Neuronal stem cell (in vitro differentiated cells): Measurements from ENCODE around the gene NEGR1.

Source experiments
- DNase-seq: peaks from one replicate; pipeline ENCODE4 v3.0.0-alpha.2; 2013; ENCODE audit warnings: low spot score
- H2AFZ ChIP-seq: one replicate; pipeline ENCODE4 v1.6.1; 2013; ENCODE audit warnings: mild to moderate bottlenecking, low read length, inconsistent platforms
- H2AK5ac ChIP-seq: 2 replicates; pipeline ENCODE4 v1.6.1; 2013; ENCODE audit warnings: low read depth, mild to moderate bottlenecking, inconsistent platforms, low read length, moderate library complexity, mixed read lengths
- H2BK120ac ChIP-seq: 2 replicates; pipeline ENCODE4 v1.6.1; 2013; ENCODE audit warnings: low read depth, mild to moderate bottlenecking, inconsistent platforms, low read length, moderate library complexity, mixed read lengths
- H2BK12ac ChIP-seq: one replicate; pipeline ENCODE4 v1.6.1; 2013; ENCODE audit warnings: low read length, inconsistent platforms
- H2BK15ac ChIP-seq: 2 replicates; pipeline ENCODE4 v1.6.1; 2013; ENCODE audit warnings: mild to moderate bottlenecking, low read length, inconsistent platforms, mixed read lengths
- H2BK5ac ChIP-seq: one replicate; pipeline ENCODE4 v1.6.1; 2013; ENCODE audit warnings: inconsistent platforms, mild to moderate bottlenecking, low read length, moderate library complexity
- H3K14ac ChIP-seq: one replicate; pipeline ENCODE4 v1.6.1; 2013; ENCODE audit warnings: low read length, inconsistent platforms
- H3K18ac ChIP-seq: 2 replicates; pipeline ENCODE4 v1.6.1; 2013; ENCODE audit warnings: low read length, inconsistent platforms
- H3K23ac ChIP-seq: 2 replicates; pipeline ENCODE4 v1.6.1; 2013; ENCODE audit warnings: low read depth, mild to moderate bottlenecking, mixed read lengths, low read length, inconsistent platforms; ENCODE audit not compliant: poor library complexity
- H3K27ac ChIP-seq: replicated peaks from 3 replicates; pipeline ENCODE4 v1.5.1; 2013; ENCODE audit warnings: low read length, inconsistent platforms
- H3K27me3 ChIP-seq, 3 experiments: 2 replicates each; pipeline ENCODE4 v1.6.1; 2013; ENCODE audit warnings: low read length in 3 of 3, mild to moderate bottlenecking in 2 of 3, inconsistent platforms in 1 of 3, low read depth in 1 of 3, mixed read lengths in 1 of 3, moderate library complexity in 1 of 3; ENCODE audit not compliant: control insufficient read depth in 3 of 3, insufficient read depth in 3 of 3
- H3K36me3 ChIP-seq, 2 donors: replicated peaks in 1 of 2; 2 replicates each; pipeline ENCODE4 v1.6.1; 2013; ENCODE audit warnings: low read length in 2 of 2; ENCODE audit not compliant: control insufficient read depth in 2 of 2, insufficient read depth in 2 of 2
- H3K4ac ChIP-seq: 2 replicates; pipeline ENCODE4 v1.6.1; 2013; ENCODE audit warnings: inconsistent platforms, mild to moderate bottlenecking, low read length, moderate library complexity
- H3K4me1 ChIP-seq, 2 donors: 1 replicate in 1 of 2; 2 replicates in 1 of 2; pipeline ENCODE4 v1.6.1; 2013; ENCODE audit warnings: low read length in 2 of 2, low read depth in 1 of 2; ENCODE audit not compliant: control insufficient read depth in 2 of 2, insufficient read depth in 1 of 2
- H3K4me2 ChIP-seq: one replicate; pipeline ENCODE4 v1.6.1; 2013; ENCODE audit warnings: mild to moderate bottlenecking, low read length, inconsistent platforms; ENCODE audit not compliant: insufficient read depth, poor library complexity, severe bottlenecking
- H3K4me3 ChIP-seq, 2 donors: 2 replicates each; pipeline ENCODE4 v1.5.1; 2013; ENCODE audit warnings: low read length in 2 of 2, mild to moderate bottlenecking in 2 of 2, inconsistent platforms in 1 of 2, moderate library complexity in 1 of 2
- H3K79me1 ChIP-seq: one replicate; pipeline ENCODE4 v1.6.1; 2013; ENCODE audit warnings: low read depth, mild to moderate bottlenecking, inconsistent platforms, low read length, moderate library complexity
- H3K9ac ChIP-seq: one replicate; pipeline ENCODE4 v1.6.1; 2013; ENCODE audit warnings: mild to moderate bottlenecking, low read depth, low read length, inconsistent platforms; ENCODE audit not compliant: poor library complexity
- H3K9me3 ChIP-seq, 2 donors: replicated peaks in 1 of 2; 2 replicates each; pipeline versions ENCODE3 to v1.6.1; 2013; ENCODE audit warnings: low read length in 2 of 2, mild to moderate bottlenecking in 2 of 2, inconsistent platforms in 1 of 2, low read depth in 1 of 2, mixed read lengths in 1 of 2, moderate library complexity in 1 of 2; ENCODE audit not compliant: control insufficient read depth in 2 of 2, insufficient read depth in 1 of 2
- H4K8ac ChIP-seq: one replicate; pipeline ENCODE4 v1.6.1; 2013; ENCODE audit warnings: low read depth, mild to moderate bottlenecking, inconsistent platforms, low read length, moderate library complexity
- H4K91ac ChIP-seq: one replicate; pipeline ENCODE4 v1.6.1; 2013; ENCODE audit warnings: low read length, low read depth, mild to moderate bottlenecking, inconsistent platforms; ENCODE audit not compliant: poor library complexity
- WGBS, 2 donors: extraction: QIAGEN DNeasy Blood & Tissue Kit; methylation state at CpG; one replicate each; pipeline ENCODE4 v1.1.7; 2013; ENCODE audit warnings: missing lambda C conversion rate in 2 of 2, mixed read lengths in 1 of 2; ENCODE audit not compliant: insufficient read length in 2 of 2, insufficient replicate concordance in 1 of 2; ENCODE audit errors: extremely low coverage in 2 of 2; 5-methylcytosine and 5-hydroxymethylcytosine counted together

The NEGR1 gene

DNA sequence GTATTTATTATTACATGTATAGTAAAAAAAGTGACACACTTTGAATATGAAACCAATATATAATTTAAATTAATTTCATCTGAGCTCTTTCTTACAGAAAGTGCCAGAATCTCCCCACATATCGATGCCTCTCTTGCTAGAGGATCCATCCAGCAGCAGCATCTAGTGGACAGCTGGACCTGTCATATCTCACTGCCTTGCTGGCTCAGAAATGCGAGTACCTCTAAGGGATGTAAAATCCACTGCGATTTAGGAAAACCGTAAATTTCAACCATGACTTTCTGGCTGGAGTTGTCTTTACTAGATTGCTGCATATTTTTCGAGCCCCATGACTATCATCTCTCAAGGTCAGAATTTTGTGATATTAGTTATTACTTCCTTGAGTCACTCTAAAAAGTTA is 333.8 kb downstream of the NEGR1 start:
- Histone ChIP-seq H3K4me1 (no peaks in the 10 kb centered on the region), H2BK15ac (no peak overlapping the region), H3K79me1 (no peaks in the 10 kb centered on the region), H3K4me3 (no peak overlapping the region), H2AK5ac (no peak overlapping the region), H3K23ac (no peak overlapping the region), H3K18ac (no peak overlapping the region), H2BK12ac (no peak overlapping the region), H2BK5ac (no peak overlapping the region), H4K91ac (no peak overlapping the region), H3K9ac (no peak overlapping the region), H3K14ac (no peak overlapping the region), H3K27ac (no peak overlapping the region), H3K36me3 (no peaks in the 10 kb centered on the region), H3K27me3 (no peaks in the 10 kb centered on the region), H2AFZ (no peak overlapping the region), H3K9me3 (no peaks in the 10 kb centered on the region), H3K4ac (no peak overlapping the region), H3K4me2 (no peak overlapping the region), H4K8ac (no peak overlapping the region), H2BK120ac (no peak overlapping the region)
- DNase-seq = no peak
- WGBS, 2 donors = no CpG with 5 or more reads among the region's 5 CpGs

DNA sequence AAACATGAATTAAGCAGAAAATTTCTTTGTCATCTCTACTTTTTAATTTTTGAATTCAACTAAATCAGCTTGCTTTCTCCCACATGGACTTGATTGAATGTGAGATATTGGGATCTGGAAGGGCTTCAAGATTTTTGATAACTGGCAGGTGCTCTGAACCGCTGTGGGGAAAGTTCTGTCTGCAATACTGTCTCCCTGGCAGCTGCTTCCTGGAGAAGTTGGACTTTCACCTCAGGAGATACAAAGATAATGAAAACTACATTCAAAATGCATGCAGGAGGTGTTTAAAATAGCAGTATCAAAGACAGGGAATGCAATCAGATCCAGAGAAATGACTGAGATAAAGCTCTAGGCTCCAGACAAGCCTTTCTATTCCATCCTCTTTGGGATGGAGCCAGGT is 338.3 kb downstream of the NEGR1 start:
- H3K27ac ChIP-seq = no peak overlapping the region
- no peak overlapping the region for H2BK12ac ChIP-seq
- H3K23ac ChIP-seq = no peak overlapping the region
- no peak overlapping the region for H3K4me2 ChIP-seq
- DNase-seq = no peak
- no peak overlapping the region for H4K8ac ChIP-seq
- H3K36me3 ChIP-seq = no peaks in the 10 kb centered on the region
- H2BK15ac ChIP-seq = no peak overlapping the region
- H2BK5ac ChIP-seq = no peak overlapping the region
- H3K27me3 ChIP-seq = no peaks in the 10 kb centered on the region
- H3K4ac ChIP-seq = no peak overlapping the region
- H3K9me3 ChIP-seq = no peaks in the 10 kb centered on the region
- no CpG with 5 or more reads among the region's 1 CpG for WGBS, 2 donors
- no peaks in the 10 kb centered on the region for H3K4me1 ChIP-seq
- H4K91ac ChIP-seq = no peak overlapping the region
- H2AFZ ChIP-seq = no peak overlapping the region
- no peak overlapping the region for H3K9ac ChIP-seq
- H2AK5ac ChIP-seq = no peak overlapping the region
- no peak overlapping the region for H3K14ac ChIP-seq
- no peak overlapping the region for H3K18ac ChIP-seq
- no peak overlapping the region for H2BK120ac ChIP-seq
- no peaks in the 10 kb centered on the region for H3K79me1 ChIP-seq
- no peak overlapping the region for H3K4me3 ChIP-seq

DNA sequence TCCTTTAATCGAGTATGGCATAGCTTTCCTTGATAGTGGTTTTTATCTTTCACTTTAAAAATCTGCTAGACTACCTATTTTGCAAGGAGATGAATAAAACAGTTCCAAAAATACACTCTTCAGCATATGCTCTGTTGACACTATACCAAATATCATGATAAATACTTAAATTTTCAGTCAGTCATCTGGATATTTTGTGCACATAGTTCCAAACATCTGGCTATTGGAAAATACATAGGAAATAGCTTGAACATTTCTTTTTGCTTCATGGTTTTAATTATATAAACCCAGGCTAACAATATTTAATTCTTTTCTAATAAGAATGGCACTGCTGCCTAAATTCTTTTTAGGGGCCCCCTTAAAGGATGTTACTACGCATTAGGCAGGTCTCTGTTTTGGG is 342.1 kb downstream of the NEGR1 start:
- no peak overlapping the region for H2AK5ac ChIP-seq
- no peak overlapping the region for H3K4ac ChIP-seq
- H2BK12ac ChIP-seq = no peak overlapping the region
- H3K9ac ChIP-seq = no peak overlapping the region
- H3K27me3 ChIP-seq = no peaks in the 10 kb centered on the region
- WGBS, 2 donors = no CpG with 5 or more reads among the region's 2 CpGs
- no peak for DNase-seq
- no peak overlapping the region for H3K18ac ChIP-seq
- no peaks in the 10 kb centered on the region for H3K79me1 ChIP-seq
- no peak overlapping the region for H2BK15ac ChIP-seq
- H3K4me2 ChIP-seq = no peak overlapping the region
- H3K27ac ChIP-seq = no peak overlapping the region
- no peak overlapping the region for H3K4me3 ChIP-seq
- no peak overlapping the region for H4K8ac ChIP-seq
- H4K91ac ChIP-seq = no peak overlapping the region
- H2AFZ ChIP-seq = no peak overlapping the region
- no peak overlapping the region for H2BK120ac ChIP-seq
- no peaks in the 10 kb centered on the region for H3K9me3 ChIP-seq
- H2BK5ac ChIP-seq = no peak overlapping the region
- H3K36me3 ChIP-seq = no peaks in the 10 kb centered on the region
- no peak overlapping the region for H3K14ac ChIP-seq
- no peak overlapping the region for H3K23ac ChIP-seq
- H3K4me1 ChIP-seq = no peaks in the 10 kb centered on the region

DNA sequence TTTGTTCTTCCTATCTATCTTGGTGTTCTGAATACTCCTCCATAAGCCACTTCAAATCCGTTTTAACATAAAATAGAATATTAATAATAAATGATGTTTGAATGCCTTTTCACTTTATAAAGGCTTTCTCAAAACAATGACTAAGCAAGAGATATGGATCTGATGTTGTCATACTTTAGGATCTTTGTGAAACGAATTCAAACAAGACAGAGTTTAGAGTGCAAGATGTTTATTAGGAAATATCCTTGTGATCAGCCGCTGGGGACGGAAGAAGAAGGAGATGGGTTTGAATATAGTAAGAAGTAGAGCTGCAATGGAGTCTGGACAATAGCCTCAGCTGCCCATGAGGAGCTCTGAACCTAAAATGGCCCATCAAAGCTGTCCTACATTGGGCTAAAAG is 351.8 kb downstream of the NEGR1 start:
- WGBS, 2 donors = no CpG with 5 or more reads among the region's 4 CpGs
- H3K79me1 ChIP-seq = no peaks in the 10 kb centered on the region

More for the DNA sequence above, 351.8 kb downstream of the NEGR1 start:
- Histone ChIP-seq H2BK5ac (no peak overlapping the region), H3K36me3 (no peaks in the 10 kb centered on the region), H3K27me3 (no peaks in the 10 kb centered on the region), H3K4me3 (no peak overlapping the region), H3K27ac (no peak overlapping the region), H2BK120ac (no peak overlapping the region), H3K23ac (no peak overlapping the region), H3K4me1 (no peaks in the 10 kb centered on the region), H2BK15ac (no peak overlapping the region), H3K9ac (no peak overlapping the region), H3K14ac (no peak overlapping the region), H2AK5ac (no peak overlapping the region), H2BK12ac (no peak overlapping the region), H2AFZ (no peak overlapping the region), H4K8ac (no peak overlapping the region), H3K4ac (no peak overlapping the region), H3K4me2 (no peak overlapping the region), H3K9me3 (no peaks in the 10 kb centered on the region), H4K91ac (no peak overlapping the region), H3K18ac (no peak overlapping the region)
- no peak for DNase-seq
